Mesendoderm (in vitro differentiated cells): ENCODE data around the gene WDR59.

Source experiments
- DNase-seq: peaks from one replicate; pipeline ENCODE4 v3.0.0; 2013
- H2AK5ac ChIP-seq: 2 replicates; pipeline ENCODE4 v1.6.1; 2013; ENCODE audit warnings: low read length, inconsistent platforms
- H2BK120ac ChIP-seq: 2 replicates; pipeline ENCODE4 v1.6.1; 2013; ENCODE audit warnings: low read depth, mild to moderate bottlenecking, low read length, moderate library complexity, mixed read lengths
- H2BK15ac ChIP-seq: replicated peaks from 2 replicates; pipeline ENCODE4 v1.6.1; 2013; ENCODE audit warnings: low read depth, mild to moderate bottlenecking, moderate library complexity
- H2BK5ac ChIP-seq: 2 replicates; pipeline ENCODE4 v1.6.1; 2013; ENCODE audit warnings: low read length, inconsistent platforms
- H3K18ac ChIP-seq: 2 replicates; pipeline ENCODE4 v1.6.1; 2013; ENCODE audit warnings: mild to moderate bottlenecking, low read length, mixed read lengths
- H3K23ac ChIP-seq: one replicate; pipeline ENCODE4 v1.6.1; 2013; ENCODE audit warnings: low read length
- H3K27ac ChIP-seq: 2 replicates; pipeline ENCODE4 v1.5.1; 2013; ENCODE audit warnings: low read depth, mild to moderate bottlenecking, inconsistent platforms, low read length, moderate library complexity
- H3K27me3 ChIP-seq: 2 replicates; pipeline ENCODE4 v1.6.1; 2013; ENCODE audit warnings: low read length, control low read depth, mild to moderate bottlenecking, inconsistent platforms; ENCODE audit not compliant: insufficient read depth, poor library complexity
- H3K36me3 ChIP-seq: 2 replicates; pipeline ENCODE4 v1.6.1; 2013; ENCODE audit warnings: low read length, inconsistent platforms; ENCODE audit not compliant: control insufficient read depth, insufficient read depth
- H3K4ac ChIP-seq: one replicate; pipeline ENCODE4 v1.6.1; 2013; ENCODE audit warnings: low read depth, mild to moderate bottlenecking, low read length, moderate library complexity
- H3K4me1 ChIP-seq: 2 replicates; pipeline ENCODE4 v1.6.1; 2013; ENCODE audit warnings: low read depth, low read length, inconsistent platforms; ENCODE audit not compliant: control insufficient read depth
- H3K4me2 ChIP-seq: 2 replicates; pipeline ENCODE4 v1.6.1; 2013; ENCODE audit warnings: low read length
- H3K4me3 ChIP-seq: 2 replicates; pipeline ENCODE4 v1.5.1; 2013; ENCODE audit warnings: mild to moderate bottlenecking, low read length
- H3K56ac ChIP-seq: one replicate; pipeline ENCODE4 v1.6.1; 2013; ENCODE audit warnings: low read length
- H3K79me1 ChIP-seq: 2 replicates; pipeline ENCODE4 v1.6.1; 2013; ENCODE audit warnings: low read length, inconsistent platforms
- H3K79me2 ChIP-seq: 2 replicates; pipeline ENCODE4 v1.6.1; 2013; ENCODE audit warnings: mild to moderate bottlenecking, low read length; ENCODE audit not compliant: control insufficient read depth, insufficient read depth
- H3K9ac ChIP-seq: 2 replicates; pipeline ENCODE4 v1.6.1; 2013; ENCODE audit warnings: low read length, inconsistent platforms
- H4K5ac ChIP-seq: one replicate; pipeline ENCODE4 v1.6.1; 2013; ENCODE audit warnings: low read length
- H4K8ac ChIP-seq: one replicate; pipeline ENCODE4 v1.6.1; 2013; ENCODE audit warnings: low read depth, mild to moderate bottlenecking, control low read depth, low read length, moderate library complexity
- WGBS: extraction: QIAGEN DNeasy Blood & Tissue Kit; methylation state at CpG from one replicate; pipeline ENCODE4 v1.1.7; 2013; ENCODE audit warnings: low lambda C conversion rate, missing lambda C conversion rate; ENCODE audit not compliant: insufficient coverage; ENCODE audit errors: extremely low coverage; 5-methylcytosine and 5-hydroxymethylcytosine counted together

The WDR59 gene

DNA sequence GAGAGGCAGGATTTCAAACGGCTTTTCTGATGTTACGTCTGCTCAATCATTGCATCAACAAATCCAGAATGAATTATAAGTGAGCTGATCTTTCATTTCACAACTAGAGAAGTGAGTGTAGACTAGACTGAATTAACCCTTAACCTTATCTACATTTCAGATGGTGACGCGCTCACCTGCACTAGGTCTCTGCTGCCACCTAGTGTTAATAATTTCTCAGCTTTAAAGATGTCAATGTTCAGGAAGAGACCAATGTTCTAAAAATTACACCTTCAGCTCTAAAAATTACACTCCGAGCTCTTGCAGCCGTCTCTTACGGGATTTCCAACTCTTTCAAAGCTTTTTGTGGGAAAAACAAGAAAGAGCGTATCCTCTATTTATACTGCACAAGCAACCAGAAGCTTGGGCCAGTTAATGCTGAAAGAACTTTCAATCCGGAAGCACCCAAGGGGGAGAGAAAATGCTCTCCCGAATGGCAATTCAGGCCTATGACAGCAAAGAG, 122.1 kb downstream of the WDR59 start:
- WGBS, result no CpG with 5 or more reads among the region's 10 CpGs
- H3K4me2 ChIP-seq, result no peak overlapping the region
- no peak overlapping the region for H3K23ac ChIP-seq
- no peak overlapping the region for H3K18ac ChIP-seq
- H3K36me3 ChIP-seq, result no peaks in the 10 kb centered on the region
- H3K27me3 ChIP-seq, result no peaks in the 10 kb centered on the region
- no peak overlapping the region for H3K27ac ChIP-seq
- H2BK120ac ChIP-seq, result no peak overlapping the region
- no peak overlapping the region for H3K56ac ChIP-seq
- H2BK15ac ChIP-seq, result no peak overlapping the region
- H3K79me1 ChIP-seq, result no peaks in the 10 kb centered on the region
- H3K9ac ChIP-seq, result no peak overlapping the region
- no peaks in the 10 kb centered on the region for H3K4me1 ChIP-seq
- DNase-seq, result peak; percentile 54
- H3K4ac ChIP-seq, result no peak overlapping the region
- no peak overlapping the region for H3K4me3 ChIP-seq
- H3K79me2 ChIP-seq, result no peaks in the 10 kb centered on the region
- H4K5ac ChIP-seq, result no peak overlapping the region
- no peak overlapping the region for H4K8ac ChIP-seq
- H2BK5ac ChIP-seq, result no peak overlapping the region
- no peak overlapping the region for H2AK5ac ChIP-seq

DNA sequence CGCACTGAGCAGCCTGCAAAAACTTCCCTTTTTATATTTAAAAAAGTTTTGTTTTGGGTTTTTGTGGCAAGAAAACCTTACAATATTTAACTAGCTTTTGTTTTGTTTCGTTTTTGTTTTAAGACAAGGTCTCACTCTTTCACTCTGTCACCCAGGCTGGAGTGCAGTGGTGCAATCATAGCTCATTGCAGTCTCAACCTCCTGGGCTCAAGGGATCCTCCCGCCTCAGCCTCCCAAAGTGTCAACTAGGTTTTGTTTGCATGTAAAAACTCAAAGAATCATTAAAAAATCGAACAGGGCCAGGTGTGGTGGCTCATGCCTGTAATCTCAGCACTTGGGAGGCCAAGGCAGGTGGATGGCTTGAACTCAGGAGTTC, 132.4 kb downstream of the WDR59 start:
- WGBS, result no CpG with 5 or more reads among the region's 4 CpGs
- Histone ChIP-seq H4K8ac (no peak overlapping the region), H3K23ac (no peak overlapping the region), H3K79me1 (no peaks in the 10 kb centered on the region), H3K36me3 (no peaks in the 10 kb centered on the region), H2BK15ac (no peak overlapping the region), H2BK120ac (no peak overlapping the region), H2BK5ac (no peak overlapping the region), H3K4me1 (no peaks in the 10 kb centered on the region), H3K4ac (no peak overlapping the region), H2AK5ac (no peak overlapping the region), H3K27me3 (no peaks in the 10 kb centered on the region), H3K27ac (no peak overlapping the region), H3K79me2 (no peaks in the 10 kb centered on the region), H3K4me3 (no peak overlapping the region), H3K56ac (no peak overlapping the region), H3K18ac (no peak overlapping the region), H4K5ac (no peak overlapping the region), H3K9ac (no peak overlapping the region), H3K4me2 (no peak overlapping the region)
- no peak for DNase-seq

DNA sequence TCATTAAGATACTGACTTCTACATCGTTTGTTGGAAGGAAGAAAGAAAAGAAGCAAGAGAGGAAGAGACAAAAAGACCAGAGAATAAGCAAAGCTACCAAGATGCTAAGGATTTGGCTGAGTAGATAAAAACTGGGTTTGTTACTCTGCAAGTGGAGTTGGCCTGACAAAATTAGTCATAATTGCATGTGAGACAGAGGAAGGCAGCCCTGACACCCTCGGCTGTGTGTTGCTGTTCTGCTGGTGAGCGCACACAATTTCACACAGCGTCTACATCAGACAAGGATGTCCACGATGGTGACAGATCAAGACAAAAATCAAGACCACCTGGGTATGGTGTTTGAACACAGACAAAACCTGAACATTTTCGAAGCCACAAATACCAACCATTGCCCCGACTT, 134.9 kb downstream of the WDR59 start:
- no peaks in the 10 kb centered on the region for H3K79me2 ChIP-seq
- no peak overlapping the region for H4K8ac ChIP-seq
- H3K27ac ChIP-seq, result no peak overlapping the region
- no peak for DNase-seq
- no peak overlapping the region for H3K18ac ChIP-seq
- H3K4ac ChIP-seq, result no peak overlapping the region
- H3K27me3 ChIP-seq, result no peaks in the 10 kb centered on the region
- WGBS, result no CpG with 5 or more reads among the region's 7 CpGs
- no peaks in the 10 kb centered on the region for H3K4me1 ChIP-seq
- no peak overlapping the region for H3K23ac ChIP-seq
- no peak overlapping the region for H3K56ac ChIP-seq
- H3K9ac ChIP-seq, result no peak overlapping the region
- no peaks in the 10 kb centered on the region for H3K79me1 ChIP-seq
- H2AK5ac ChIP-seq, result no peak overlapping the region
- no peak overlapping the region for H3K4me3 ChIP-seq
- no peak overlapping the region for H2BK120ac ChIP-seq
- H4K5ac ChIP-seq, result no peak overlapping the region
- H2BK5ac ChIP-seq, result no peak overlapping the region
- no peak overlapping the region for H3K4me2 ChIP-seq
- H2BK15ac ChIP-seq, result no peak overlapping the region
- no peaks in the 10 kb centered on the region for H3K36me3 ChIP-seq

DNA sequence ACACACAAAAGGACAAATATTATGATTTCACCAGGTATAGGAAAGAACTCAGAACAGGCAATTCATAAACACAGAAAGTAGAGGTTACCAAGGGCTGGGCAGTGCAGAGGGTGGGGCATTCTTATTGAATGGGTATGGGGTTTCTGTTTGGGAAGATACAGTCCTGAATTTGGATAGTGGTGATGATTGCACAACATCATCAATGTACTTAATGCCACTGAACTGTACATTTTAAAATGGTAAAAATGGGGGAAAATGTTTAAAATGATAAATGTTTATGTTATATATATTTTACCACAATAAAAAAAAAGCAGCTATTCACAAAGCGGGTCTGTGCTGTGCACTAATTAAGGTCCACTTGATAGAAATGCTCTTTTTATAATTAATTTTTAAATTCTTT, 137.7 kb downstream of the WDR59 start:
- no peak for DNase-seq
- Histone ChIP-seq H3K18ac (no peak overlapping the region), H2BK5ac (no peak overlapping the region), H3K79me2 (no peaks in the 10 kb centered on the region), H2AK5ac (no peak overlapping the region), H4K8ac (no peak overlapping the region), H3K27me3 (no peaks in the 10 kb centered on the region), H2BK120ac (no peak overlapping the region), H3K9ac (no peak overlapping the region), H3K36me3 (no peaks in the 10 kb centered on the region), H3K4ac (no peak overlapping the region), H2BK15ac (no peak overlapping the region), H3K27ac (no peak overlapping the region), H4K5ac (no peak overlapping the region), H3K4me3 (no peak overlapping the region), H3K56ac (no peak overlapping the region), H3K4me1 (no peaks in the 10 kb centered on the region), H3K23ac (no peak overlapping the region), H3K4me2 (no peak overlapping the region), H3K79me1 (no peaks in the 10 kb centered on the region)
- WGBS, result no CpG with 5 or more reads among the region's 1 CpG

DNA sequence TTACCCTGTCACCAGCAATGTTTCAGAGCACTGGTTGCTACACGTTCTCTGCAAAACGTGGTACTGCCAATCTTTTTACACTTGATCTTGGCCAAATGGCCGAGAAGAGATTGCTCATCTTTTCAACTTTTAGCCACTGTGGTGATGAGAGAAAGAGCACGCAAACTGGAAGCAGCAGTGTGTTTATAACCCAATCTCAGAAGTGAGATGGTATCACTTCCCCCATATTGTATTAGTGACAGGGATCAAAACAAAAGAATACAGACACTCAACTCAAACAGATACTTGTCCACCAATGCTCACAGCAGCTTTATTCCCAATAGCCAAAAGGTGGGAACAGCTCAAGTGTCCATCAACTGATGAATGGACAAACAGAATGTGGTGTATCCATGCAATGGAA, 138.2 kb downstream of the WDR59 start:
- H4K8ac ChIP-seq, result no peak overlapping the region
- H3K27me3 ChIP-seq, result no peaks in the 10 kb centered on the region
- no peak overlapping the region for H3K4ac ChIP-seq
- no peak overlapping the region for H3K4me2 ChIP-seq
- H3K27ac ChIP-seq, result no peak overlapping the region
- H3K23ac ChIP-seq, result no peak overlapping the region
- no peak overlapping the region for H3K4me3 ChIP-seq
- no peaks in the 10 kb centered on the region for H3K79me1 ChIP-seq
- WGBS, result no CpG with 5 or more reads among the region's 4 CpGs
- H3K4me1 ChIP-seq, result no peaks in the 10 kb centered on the region
- no peak overlapping the region for H2BK15ac ChIP-seq
- no peak overlapping the region for H2BK120ac ChIP-seq
- no peaks in the 10 kb centered on the region for H3K79me2 ChIP-seq
- no peak for DNase-seq
- no peak overlapping the region for H3K56ac ChIP-seq
- H3K36me3 ChIP-seq, result no peaks in the 10 kb centered on the region
- H2AK5ac ChIP-seq, result no peak overlapping the region
- H2BK5ac ChIP-seq, result no peak overlapping the region
- H3K9ac ChIP-seq, result no peak overlapping the region
- no peak overlapping the region for H3K18ac ChIP-seq
- H4K5ac ChIP-seq, result no peak overlapping the region
